Measurements from ENCODE around the gene PPP2R3A.
"Not testable (repeated sequence)": the region's sequence is repeated elsewhere in the genome, so short reads cannot be mapped to it uniquely, and the experiment has no call there.

Gene PPP2R3A

GRCh38 chr3:136168236-136168635, 202.7 kb downstream of the PPP2R3A start:
- not testable (repeated sequence) for DNase-seq

GRCh38 chr3:136171097-136171542, 205.6 kb downstream of the PPP2R3A start:
- peak in 1 of 2 experiments; percentile 43 for DNase-seq

- DNase-seq, result no peak
Measured at GRCh38 chr3:136173939-136174490, 208.5 kb downstream of the PPP2R3A start.

- DNase-seq, result no peak
Measured at GRCh38 chr3:136177876-136178275, 212.3 kb downstream of the PPP2R3A start.

GRCh38 chr3:136181741-136182140, 216.2 kb downstream of the PPP2R3A start:
- DNase-seq, result no peak

GRCh38 chr3:136184703-136185102, 219.2 kb downstream of the PPP2R3A start:
- no peak for DNase-seq

- DNase-seq, result peak in 1 of 2 experiments; percentile 42
Measured at GRCh38 chr3:136186344-136186743, 220.8 kb downstream of the PPP2R3A start.

- no peak for DNase-seq
Measured at GRCh38 chr3:136186846-136187245, 221.3 kb downstream of the PPP2R3A start.

- no peak for DNase-seq
Measured at GRCh38 chr3:136187868-136188267, 222.3 kb downstream of the PPP2R3A start.

GRCh38 chr3:136189043-136189442, 223.5 kb downstream of the PPP2R3A start:
- no peak for DNase-seq

- no peak for DNase-seq
Measured at GRCh38 chr3:136189859-136190617, 224.5 kb downstream of the PPP2R3A start.

GRCh38 chr3:136192195-136192594, 226.7 kb downstream of the PPP2R3A start:
- DNase-seq, result not testable (repeated sequence)

GRCh38 chr3:136192831-136193230, 227.3 kb downstream of the PPP2R3A start:
- DNase-seq, result no peak

GRCh38 chr3:136193278-136194054, 227.9 kb downstream of the PPP2R3A start:
- DNase-seq, result no peak

GRCh38 chr3:136194409-136195257, 229.1 kb downstream of the PPP2R3A start:
- DNase-seq, result peak; percentile 75 to 79

GRCh38 chr3:136195258-136196063, 229.9 kb downstream of the PPP2R3A start:
- DNase-seq, result no peak

- DNase-seq, result no peak
Measured at GRCh38 chr3:136196064-136196400, 230.5 kb downstream of the PPP2R3A start, which contains the start of gene MSL2. TSS of gene MSL2 (minus strand) at chr3:136196335. CDS start at chr3:136195113, 1,222 bp downstream.

GRCh38 chr3:136196401-136197158, 231.1 kb downstream of the PPP2R3A start:
- DNase-seq, result peak; percentile 99

- DNase-seq, result no peak
Measured at GRCh38 chr3:136197159-136197793, 231.7 kb downstream of the PPP2R3A start.

All from activated T-cell treated with anti-CD3 and anti-CD28 coated beads, Interleukin-2, amount 50 U/mL, for 48 hours (primary cell).